Measurements from ENCODE around the gene MBIP.

The MBIP gene

GRCh38 chr14:36313206-36313605 is 7.2 kb downstream of the MBIP start:
- peak; percentile 79 for DNase-seq

GRCh38 chr14:36306836-36307235 is 13.6 kb downstream of the MBIP start:
- no peak for DNase-seq

DNA sequence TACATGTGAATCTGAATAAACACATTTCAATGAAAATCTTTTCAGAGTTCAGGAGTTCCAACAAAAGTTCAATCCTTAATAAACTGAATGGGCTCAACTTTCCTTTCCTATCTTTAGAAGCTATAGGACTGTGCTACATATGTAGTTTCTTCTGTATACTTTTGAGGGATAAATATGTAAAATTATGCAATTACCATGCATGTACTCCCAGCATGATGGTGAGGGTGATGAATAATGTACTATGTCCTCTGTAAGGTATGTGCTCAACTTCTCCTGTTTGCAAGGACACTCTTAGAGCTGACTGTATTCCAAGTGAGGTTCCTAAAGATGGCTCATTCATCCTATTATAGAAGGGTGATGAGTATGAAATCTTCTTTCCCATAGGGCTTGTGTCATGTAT is 15.5 kb downstream of the MBIP start:
- no peak for DNase-seq

GRCh38 chr14:36303960-36304359 is 16.5 kb downstream of the MBIP start:
- DNase-seq: no peak

DNA sequence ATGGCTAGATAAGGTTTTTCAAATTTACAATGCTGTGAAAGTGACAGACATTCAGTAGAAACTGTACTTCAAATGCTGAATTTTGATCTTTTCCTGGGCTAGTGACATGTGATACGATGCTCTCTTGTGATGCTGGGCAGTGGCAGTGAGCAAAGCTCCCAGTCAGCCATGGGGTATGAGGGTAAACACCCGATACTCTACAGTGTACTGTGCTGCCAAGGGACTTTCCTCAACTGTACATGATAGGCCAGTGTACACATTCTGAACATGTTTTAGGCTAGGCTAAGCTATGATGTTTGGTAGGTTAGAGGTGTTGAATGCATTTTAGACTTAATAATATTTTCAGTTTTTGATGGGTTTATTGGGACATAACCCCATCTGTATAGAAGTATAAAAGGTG is 17.6 kb downstream of the MBIP start:
- no peak for DNase-seq

- no peak for DNase-seq
These were observed 19.3 kb downstream of the MBIP start for GRCh38 chr14:36301159-36301558.

DNA sequence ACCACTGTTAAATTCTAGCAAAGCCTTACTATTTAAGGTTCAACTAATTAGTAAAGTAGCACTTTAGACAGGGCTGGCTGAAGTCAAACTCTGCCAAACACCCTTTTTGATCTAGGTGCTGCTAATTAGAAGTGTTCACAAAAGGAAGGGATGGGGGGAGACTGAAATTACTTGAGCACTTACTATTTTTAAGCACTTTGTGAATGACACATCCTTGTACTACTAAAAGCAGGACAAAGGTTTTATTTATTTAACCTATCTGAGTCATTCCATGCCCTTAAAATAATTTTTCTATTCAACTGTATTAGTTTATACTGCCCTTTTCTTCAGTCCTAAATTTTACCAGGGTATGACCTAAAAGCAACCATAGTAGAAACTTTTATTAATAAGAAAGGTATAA is 20.1 kb downstream of the MBIP start:
- no peak for DNase-seq

DNA sequence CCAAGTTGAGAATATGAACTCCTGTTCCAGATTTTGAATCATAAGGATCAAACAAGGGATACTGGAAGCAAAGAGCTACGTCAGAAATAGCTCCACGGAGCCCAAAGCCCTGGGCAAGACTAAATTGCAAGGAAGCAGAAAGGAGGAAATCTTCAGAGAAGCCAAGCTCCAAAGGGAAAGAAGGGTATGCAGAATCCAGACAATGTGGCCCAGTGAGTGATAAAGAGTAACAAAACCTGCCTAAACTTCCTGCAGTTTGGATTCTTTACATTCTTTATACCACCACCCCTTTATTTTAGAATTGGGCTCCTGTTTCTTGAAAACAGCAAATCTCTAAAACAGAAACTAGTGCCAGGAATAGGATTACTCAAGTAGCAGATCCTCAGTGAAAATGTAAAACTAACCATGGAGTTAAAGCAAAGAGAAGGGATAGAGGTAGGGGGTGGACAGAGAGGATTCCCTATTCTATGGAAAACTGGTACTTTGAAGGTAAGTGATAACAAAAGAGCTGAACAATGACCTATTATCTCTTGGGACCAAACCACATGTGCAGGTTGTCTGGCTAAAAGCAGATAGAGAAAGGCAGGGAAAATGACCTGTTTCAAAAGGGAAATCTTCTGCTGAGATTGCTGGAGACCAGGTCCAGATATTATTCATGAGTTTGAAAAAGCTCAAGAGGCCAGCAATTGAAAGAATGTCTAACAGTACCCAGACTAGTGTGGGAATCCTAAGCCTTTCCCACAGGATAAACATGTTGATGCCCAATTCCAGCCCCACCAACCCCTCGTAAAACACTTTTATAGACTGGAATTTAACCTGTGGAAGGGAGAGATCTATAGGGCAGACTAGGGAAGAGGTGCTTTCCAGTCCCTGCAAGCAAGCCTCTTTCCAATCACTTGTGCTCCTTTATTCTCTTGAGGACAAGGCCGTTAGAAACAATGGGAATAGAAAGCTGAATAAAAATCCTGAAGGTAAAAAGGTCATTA is 24.5 kb downstream of the MBIP start:
- no peak for DNase-seq

GRCh38 chr14:36294543-36294942 is 25.9 kb downstream of the MBIP start:
- no peak for DNase-seq

- no peak for DNase-seq
These were observed 26.6 kb downstream of the MBIP start for GRCh38 chr14:36293824-36294223.

GRCh38 chr14:36289954-36290353 is 30.5 kb downstream of the MBIP start:
- no peak for DNase-seq

DNA sequence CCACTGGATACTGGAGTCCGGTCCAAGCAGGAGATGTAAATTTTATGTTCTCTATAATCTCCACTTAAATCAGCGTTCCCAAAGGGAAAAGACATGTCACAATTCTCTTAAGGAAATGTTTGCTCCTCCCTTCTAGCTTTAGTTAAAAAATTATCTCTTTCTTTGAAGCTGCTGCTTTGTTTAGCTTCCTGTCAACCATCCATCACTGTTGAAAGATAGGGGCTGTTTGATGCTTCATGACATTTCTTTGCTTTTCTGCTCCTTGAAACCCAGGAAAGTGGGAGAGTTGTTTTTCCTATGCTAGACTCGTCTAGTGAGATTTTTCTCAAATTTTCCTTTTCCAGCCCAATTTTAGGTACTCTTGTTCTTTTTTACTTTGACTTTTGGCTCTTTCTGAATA is 31.9 kb downstream of the MBIP start:
- DNase-seq: no peak

DNA sequence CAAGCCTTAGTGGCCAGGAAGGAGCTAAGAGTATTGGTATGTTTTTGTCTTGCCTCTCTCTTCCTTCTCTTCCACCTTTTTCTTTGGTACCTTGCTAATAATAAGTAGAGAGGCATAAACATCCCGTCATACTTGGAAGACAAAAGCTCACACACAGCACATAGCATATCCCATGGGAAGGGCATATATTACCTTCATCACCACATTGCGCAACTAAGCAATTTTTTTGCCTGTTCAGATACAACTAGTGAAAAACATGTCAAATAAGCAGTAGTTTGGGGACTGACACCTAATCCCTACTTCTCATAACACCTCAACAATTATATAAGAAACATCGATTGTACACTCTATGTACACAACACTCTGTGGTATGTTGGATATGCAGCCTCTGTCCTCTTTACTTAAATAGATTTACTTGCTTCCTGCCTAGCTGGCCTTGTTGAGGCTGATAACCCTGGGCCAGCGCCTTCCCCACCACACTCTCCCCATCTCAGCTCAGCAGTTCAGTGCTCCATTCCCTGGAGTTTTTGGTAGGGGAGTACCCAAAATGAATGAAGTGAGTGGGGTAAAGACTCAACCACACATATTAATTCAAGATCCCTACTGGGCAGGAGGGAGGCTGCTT is 35.4 kb downstream of the MBIP start:
- DNase-seq: no peak

GRCh38 chr14:36281309-36281708 is 39.1 kb downstream of the MBIP start:
- DNase-seq: no peak

DNA sequence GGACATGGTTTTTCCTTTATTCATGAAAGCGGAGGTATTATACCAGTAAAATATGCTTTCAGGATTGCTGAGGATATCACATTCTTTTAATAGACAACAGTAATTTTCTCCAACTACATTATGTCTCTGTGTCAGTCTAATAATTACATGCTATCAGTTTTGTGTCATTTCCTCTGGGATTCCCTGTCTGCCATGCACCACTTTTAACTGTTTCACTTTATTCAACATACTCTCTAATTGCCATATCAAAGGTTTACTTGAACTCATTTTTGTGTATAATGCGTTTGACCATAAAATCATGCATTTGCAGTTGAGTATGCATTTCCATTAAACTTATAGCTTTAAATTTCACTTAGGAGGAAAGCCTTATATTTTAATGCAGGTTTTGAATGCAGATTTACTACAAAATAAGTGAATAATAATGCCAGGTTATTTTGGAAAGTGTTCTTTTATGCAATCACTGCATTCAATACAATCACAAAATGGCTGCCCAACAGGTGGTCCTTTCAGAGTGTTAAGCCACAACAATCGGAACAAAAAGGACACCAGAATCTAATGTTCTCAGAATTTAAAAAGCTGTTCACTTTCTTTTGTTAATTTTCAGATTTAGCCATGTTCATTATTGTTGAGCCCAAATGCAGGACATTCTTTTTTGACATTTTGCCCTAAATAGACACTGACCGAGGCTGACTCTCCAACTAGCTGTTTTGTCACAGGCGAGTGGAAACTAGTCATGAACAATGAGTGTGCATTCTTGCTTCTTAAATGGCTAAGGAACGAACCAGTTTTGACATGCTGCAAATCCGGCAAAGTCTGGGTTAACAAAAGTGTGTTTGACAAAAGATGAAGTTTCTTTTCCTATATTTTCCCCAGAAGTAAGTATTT is 40.9 kb downstream of the MBIP start:
- no peak for DNase-seq

DNA sequence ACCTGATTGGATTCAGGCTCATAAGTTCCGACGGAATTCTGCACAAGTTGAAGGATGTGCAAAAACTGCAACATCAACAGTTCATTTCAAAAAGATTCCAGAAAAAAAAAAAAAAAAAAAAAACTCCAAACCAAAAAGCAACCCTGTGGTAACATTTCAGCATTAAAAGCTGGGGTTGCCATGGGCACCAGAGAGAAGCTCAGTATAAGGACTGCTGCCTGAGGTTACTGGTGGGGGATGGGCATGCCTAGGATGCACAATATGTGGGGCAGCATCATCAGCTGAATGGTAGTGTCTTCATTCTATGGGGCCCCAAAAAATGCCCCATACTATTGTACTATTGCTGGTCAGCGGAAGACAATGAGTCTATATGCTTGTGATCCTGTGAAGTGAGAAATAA is 44.7 kb downstream of the MBIP start:
- DNase-seq: no peak

DNA sequence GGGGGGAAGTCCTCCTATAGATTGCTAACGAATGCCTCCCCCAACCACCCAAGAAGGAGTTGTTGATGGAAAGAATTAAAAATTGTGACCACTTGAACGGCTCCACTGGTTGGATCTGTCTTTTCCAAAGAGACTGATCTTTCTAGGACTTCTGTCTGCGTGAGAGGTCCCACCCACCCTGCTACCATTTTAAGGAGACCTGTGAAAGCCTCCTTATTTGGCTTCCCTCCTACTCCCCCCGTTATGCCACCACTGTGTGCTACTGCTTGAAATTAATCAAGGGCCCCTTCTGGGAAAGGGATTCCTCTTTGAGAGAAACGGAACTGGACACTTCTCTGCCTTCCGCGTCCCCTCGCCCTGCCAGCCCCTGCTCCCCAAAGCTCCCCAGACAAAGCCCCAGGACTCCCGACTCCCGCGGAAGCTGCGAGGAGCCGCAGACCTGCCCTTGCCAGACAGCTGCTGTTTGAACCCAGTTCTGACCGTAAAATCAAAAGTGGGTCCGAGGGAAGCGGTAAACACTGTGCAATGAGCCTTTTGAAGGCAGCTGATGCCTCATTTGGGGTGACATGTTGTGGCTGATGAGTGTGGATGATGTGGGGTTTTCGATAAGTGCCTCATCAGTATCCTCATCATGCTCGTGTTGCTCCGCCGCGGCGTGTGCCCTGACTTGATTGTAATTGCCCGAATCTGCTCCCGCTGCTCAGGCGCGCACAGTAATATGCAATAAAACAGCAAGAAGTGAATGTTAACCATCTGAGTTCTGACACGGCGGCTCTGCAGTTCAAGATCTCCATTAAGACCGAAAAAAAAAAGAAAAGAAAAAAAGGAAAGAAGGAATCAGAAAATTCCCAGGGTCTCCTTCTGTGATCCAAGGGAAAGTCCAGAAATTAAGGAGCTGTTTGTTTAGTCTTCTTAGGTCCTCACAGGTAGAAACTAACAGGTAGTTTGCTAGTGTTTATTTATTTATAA is 48.2 kb downstream of the MBIP start:
- no peak for DNase-seq

DNA sequence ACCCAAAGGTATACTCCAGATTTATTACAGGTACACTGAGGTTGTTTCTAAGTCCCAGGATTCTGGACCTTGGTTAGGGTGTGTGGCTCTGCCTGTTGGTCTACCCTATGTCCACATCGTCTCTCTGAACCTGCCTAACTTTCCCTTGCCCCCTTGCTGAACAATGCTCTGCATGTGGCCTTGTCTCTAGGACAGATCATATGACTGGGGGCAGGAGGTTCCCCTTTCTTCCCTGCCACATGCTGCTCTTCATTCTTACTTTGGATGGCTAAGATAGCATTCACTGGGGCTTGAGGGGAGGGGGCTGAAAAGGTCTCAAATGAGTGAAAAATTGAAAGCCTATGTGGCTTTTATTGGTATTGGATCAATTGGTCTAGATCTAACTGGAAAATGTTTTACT is 49.2 kb downstream of the MBIP start:
- no peak for DNase-seq

GRCh38 chr14:36270191-36270590 is 50.2 kb downstream of the MBIP start:
- DNase-seq: no peak

DNA sequence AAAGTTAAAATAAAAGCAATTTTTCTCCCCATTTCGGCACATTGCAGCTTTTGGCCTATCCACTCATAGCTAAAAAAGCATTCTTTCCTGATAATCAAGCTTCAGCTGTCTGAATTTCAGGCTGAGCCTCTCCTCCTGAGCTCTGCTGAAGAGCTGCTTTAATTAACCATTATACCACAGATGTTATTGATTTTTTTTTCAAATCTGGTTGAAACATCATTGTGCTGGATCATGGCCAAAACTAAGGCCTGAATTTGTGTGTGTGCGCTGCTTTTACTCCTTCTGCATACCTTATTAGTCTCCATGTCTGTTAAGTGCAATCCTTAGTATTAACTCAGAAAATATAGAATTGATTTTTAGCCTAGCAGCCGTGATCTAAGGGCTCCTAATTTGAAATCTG is 52.3 kb downstream of the MBIP start:
- DNase-seq: peak; percentile 79

DNA sequence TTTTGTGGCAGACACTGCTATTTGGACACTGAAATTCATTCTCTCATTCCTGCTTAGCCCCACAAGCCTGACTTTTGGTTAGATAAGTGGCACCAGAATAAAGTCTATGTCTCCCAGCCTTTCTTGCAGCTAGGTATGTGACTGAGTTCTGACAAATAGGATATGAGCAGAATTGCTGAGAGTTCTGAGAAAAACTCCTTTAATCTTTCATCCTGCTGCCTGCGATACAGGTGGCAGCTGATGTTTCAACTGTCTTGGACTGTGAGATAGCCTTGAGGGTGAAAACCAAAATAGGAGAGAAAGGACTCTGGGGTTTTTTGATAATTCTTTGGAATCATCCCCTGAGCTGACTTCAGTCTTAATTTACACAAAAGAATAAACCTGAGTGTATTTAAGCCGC is 55.8 kb downstream of the MBIP start:
- no peak for DNase-seq

DNA sequence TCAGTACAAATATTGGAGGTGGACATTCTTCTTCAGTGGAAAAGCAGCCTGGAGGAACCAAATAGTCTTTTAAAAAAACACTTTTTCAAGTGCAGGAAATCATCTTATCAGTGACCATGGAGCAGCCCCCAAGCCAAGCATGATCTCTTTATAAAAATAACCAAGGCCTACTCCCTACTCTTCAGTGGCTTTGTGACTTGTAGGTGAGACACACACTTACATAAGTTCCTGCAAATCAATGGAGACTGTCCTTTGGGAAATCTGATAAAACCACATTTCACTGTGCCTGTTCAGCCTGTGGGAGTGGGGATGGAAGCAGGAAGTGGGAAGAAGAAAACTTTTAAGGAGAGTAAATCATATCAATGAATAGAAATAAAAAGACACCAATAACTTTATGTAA is 56.3 kb downstream of the MBIP start:
- DNase-seq: no peak
